GM19438 (cell line): Measurements from ENCODE around the gene CDC42EP4.

Experiments
- ATAC-seq: cut with Tn5 transposase; IDR thresholded peaks from one replicate; pipeline ENCODE4 v1.9.1; 2021; ENCODE audit warnings: low read depth; ENCODE audit not compliant: unreplicated experiment

The CDC42EP4 gene

GRCh38 chr17:73261952-73262675, 49.7 kb downstream of the CDC42EP4 start:
- ATAC-seq, result no peak

- no peak for ATAC-seq
These were observed 50.2 kb downstream of the CDC42EP4 start, which contains the start of gene CPSF4L for GRCh38 chr17:73261617-73261951. Gene CPSF4L (minus strand): TSS chr17:73261880. CDS start chr17:73261818, 62 bp downstream.

GRCh38 chr17:73257516-73257915, 54.3 kb downstream of the CDC42EP4 start:
- no peak for ATAC-seq

- no peak for ATAC-seq
These were observed 55.6 kb downstream of the CDC42EP4 start for GRCh38 chr17:73256220-73256619.

- no peak for ATAC-seq
These were observed 56.1 kb downstream of the CDC42EP4 start for GRCh38 chr17:73255671-73256181.

GRCh38 chr17:73251871-73252270, 59.9 kb downstream of the CDC42EP4 start:
- no peak for ATAC-seq

GRCh38 chr17:73250851-73251640, 60.8 kb downstream of the CDC42EP4 start:
- no peak for ATAC-seq

GRCh38 chr17:73249700-73250099, 62.1 kb downstream of the CDC42EP4 start:
- ATAC-seq, result no peak

- ATAC-seq, result no peak
These were observed 63.3 kb downstream of the CDC42EP4 start for GRCh38 chr17:73248532-73248931.

- no peak for ATAC-seq
These were observed 64.1 kb downstream of the CDC42EP4 start for GRCh38 chr17:73247726-73248125.

- no peak for ATAC-seq
These were observed 71.2 kb downstream of the CDC42EP4 start for GRCh38 chr17:73240561-73240960.

- no peak for ATAC-seq
These were observed 74.1 kb downstream of the CDC42EP4 start for GRCh38 chr17:73237714-73238113.

GRCh38 chr17:73234736-73235135, 77.1 kb downstream of the CDC42EP4 start:
- no peak for ATAC-seq
